Iris pigment epithelial cell (primary cell): Measurements from ENCODE around the gene CAPZA1.
A peak's percentile ranks its signal among the peaks of the same experiment; 100 is the strongest.

ENCODE experiments used
- DNase-seq: peaks from one replicate; pipeline ENCODE4 v3.0.0-alpha.2; 2011; ENCODE audit warnings: low read depth

CAPZA1 gene

GRCh38 chr1:112715264-112716053, 95.8 kb downstream of the CAPZA1 start, which contains the start of gene PPM1J:
Gene PPM1J (minus strand): TSS chr1:112715332. CDS start chr1:112715301, 31 bp downstream.
- DNase-seq: peak; percentile 91

- peak; percentile 88 for DNase-seq
These were observed 96.6 kb downstream of the CAPZA1 start for GRCh38 chr1:112716133-112716720.

GRCh38 chr1:112717263-112717873, 97.7 kb downstream of the CAPZA1 start:
- no peak for DNase-seq

- DNase-seq: peak; percentile 56
These were observed 99.2 kb downstream of the CAPZA1 start for GRCh38 chr1:112718691-112719418.

- no peak for DNase-seq
These were observed 100.1 kb downstream of the CAPZA1 start for GRCh38 chr1:112719706-112720105.

- DNase-seq: no peak
These were observed 101.2 kb downstream of the CAPZA1 start for GRCh38 chr1:112720800-112721199.
